SK-N-SH (cell line): ENCODE data around the gene TTC7B.

Source experiments
- CTCF ChIP-seq: fragments of 200-600 bp; sonication (generic); IDR thresholded peaks from 2 replicates; pipeline ENCODE4 v1.6.1; 2017; ENCODE audit warnings: antibody characterized with exemption, mild to moderate bottlenecking, moderate library complexity
- JUND ChIP-seq: IDR thresholded peaks from 2 replicates; pipeline ENCODE4 v1.4.0; 2012
- NFIC ChIP-seq: IDR thresholded peaks from 2 replicates; pipeline ENCODE4 v1.4.0; 2012; ENCODE audit warnings: borderline replicate concordance
- TAF1 ChIP-seq: IDR thresholded peaks from 2 replicates; pipeline ENCODE4 v1.6.1; 2012; ENCODE audit warnings: low read depth, mild to moderate bottlenecking, low read length, moderate library complexity, borderline replicate concordance
- YY1 ChIP-seq: IDR thresholded peaks from 2 replicates; pipeline ENCODE4 v1.4.0; 2012; ENCODE audit warnings: low read depth, mild to moderate bottlenecking
- ZBTB33 ChIP-seq: IDR thresholded peaks from 2 replicates; pipeline ENCODE4 v1.4.0; 2012; ENCODE audit warnings: low read depth, borderline replicate concordance

GRCh38 chr14:90572441-90573150 is 243.6 kb downstream of the TTC7B start:
- TF ChIP-seq ZBTB33 (no peak), CTCF (no peak), NFIC (no peak), YY1 (no peak), JUND (no peak), TAF1 (no peak)
